IMR-90 (cell line): ENCODE data around the gene CDK7. TPM values are rescaled to one million over a fixed set of nuclear protein-coding genes. Genes with fewer than 3 reads are reported as not detected.

Experiments
- ATAC-seq: fragments of 200-7000 bp; cut with Tn5 transposase; 2 replicates; pipeline ENCODE4 v1.9.1; 2020; ENCODE audit warnings: low read depth, mild to moderate bottlenecking, moderate library complexity
- BruUV-seq: library from RNA; stranded (reverse); fragments of 400-500 nt; replicated peaks from 2 replicates; lab custom pipeline; 2021; lab: Mats Ljungman, UMichigan
- CTCF ChIA-PET: fragments of 300-600 bp; formaldehyde crosslinking; extraction: SDS; loops from one replicate; lab custom pipeline; 2021; ENCODE audit warnings: antibody characterized with exemption; lab: Yijun Ruan, JAX
- POLR2A ChIA-PET: fragments of 300-600 bp; sonication (Branson Sonifier 250); formaldehyde crosslinking; loops from one replicate; lab custom pipeline; 2022; ENCODE audit warnings: antibody characterized with exemption; ENCODE audit not compliant: unreplicated experiment; lab: Charles Lee
- DNase-seq: peaks from one replicate; pipeline ENCODE4 v3.0.0; 2013
- H2AFZ ChIP-seq: replicated peaks from 2 replicates; pipeline ENCODE3; 2013; ENCODE audit warnings: low read length, mild to moderate bottlenecking; ENCODE audit not compliant: poor library complexity
- H2AK5ac ChIP-seq: 2 replicates; pipeline ENCODE4 v1.6.1; 2013; ENCODE audit warnings: low read depth, low read length, inconsistent platforms
- H2AK9ac ChIP-seq: replicated peaks from 2 replicates; pipeline ENCODE3; 2013; ENCODE audit warnings: mild to moderate bottlenecking, low read depth, low read length, moderate library complexity; ENCODE audit not compliant: poor library complexity
- H2BK120ac ChIP-seq: 2 replicates; pipeline ENCODE4 v1.6.1; 2013; ENCODE audit warnings: low read depth, low read length, inconsistent platforms
- H2BK15ac ChIP-seq: 3 replicates; pipeline ENCODE4 v1.6.1; 2013; ENCODE audit warnings: low read depth, low read length, inconsistent platforms
- H2BK20ac ChIP-seq: 2 replicates; pipeline ENCODE4 v1.6.1; 2013; ENCODE audit warnings: low read depth, mild to moderate bottlenecking, inconsistent platforms, low read length, moderate library complexity
- H2BK5ac ChIP-seq: 2 replicates; pipeline ENCODE4 v1.6.1; 2013; ENCODE audit warnings: mild to moderate bottlenecking, low read depth, low read length, inconsistent platforms; ENCODE audit not compliant: poor library complexity, severe bottlenecking
- H3K14ac ChIP-seq: replicated peaks from 2 replicates; pipeline ENCODE4 v1.6.1; 2013; ENCODE audit warnings: low read depth, low read length, inconsistent platforms
- H3K18ac ChIP-seq: 2 replicates; pipeline ENCODE4 v1.6.1; 2013; ENCODE audit warnings: low read depth, low read length, control low read depth
- H3K23ac ChIP-seq: 2 replicates; pipeline ENCODE4 v1.6.1; 2013; ENCODE audit warnings: low read depth, low read length, inconsistent platforms
- H3K27ac ChIP-seq: 2 replicates; pipeline ENCODE4 v1.5.1; 2013; ENCODE audit warnings: mild to moderate bottlenecking, control low read depth, low read length; ENCODE audit not compliant: insufficient read depth
- H3K27me3 ChIP-seq: 2 replicates; pipeline ENCODE4 v1.6.1; 2013; ENCODE audit warnings: low read length; ENCODE audit not compliant: control insufficient read depth, insufficient read depth
- H3K36me3 ChIP-seq: 2 replicates; pipeline ENCODE4 v1.6.1; 2013; ENCODE audit warnings: low read length, mixed read lengths; ENCODE audit not compliant: control insufficient read depth, insufficient read depth
- H3K4ac ChIP-seq: 2 replicates; pipeline ENCODE4 v1.6.1; 2013; ENCODE audit warnings: low read depth, low read length, inconsistent platforms
- H3K4me1 ChIP-seq: 2 replicates; pipeline ENCODE4 v1.6.1; 2013; ENCODE audit warnings: low read length, mixed read lengths; ENCODE audit not compliant: control insufficient read depth, insufficient read depth
- H3K4me2 ChIP-seq: 2 replicates; pipeline ENCODE4 v1.6.1; 2013; ENCODE audit warnings: low read depth, mild to moderate bottlenecking, control low read depth, low read length, moderate library complexity
- H3K4me3 ChIP-seq: 2 replicates; pipeline ENCODE4 v1.5.1; 2013; ENCODE audit warnings: low read depth, mild to moderate bottlenecking, control low read depth, low read length, moderate library complexity; ENCODE audit not compliant: insufficient read depth
- H3K56ac ChIP-seq: 2 replicates; pipeline ENCODE4 v1.6.1; 2013; ENCODE audit warnings: low read length, inconsistent platforms; ENCODE audit not compliant: insufficient read depth; ENCODE audit errors: extremely low read depth
- H3K79me1 ChIP-seq, 2 experiments: 2 replicates each; pipeline ENCODE4 v1.6.1; 2013; ENCODE audit warnings: low read length in 2 of 2, inconsistent platforms in 1 of 2, low read depth in 1 of 2
- H3K9ac ChIP-seq: 2 replicates; pipeline ENCODE4 v1.6.1; 2013; ENCODE audit warnings: low read depth, low read length, control low read depth
- H3K9me1 ChIP-seq: 2 replicates; pipeline ENCODE4 v1.6.1; 2013; ENCODE audit warnings: low read length, inconsistent platforms; ENCODE audit not compliant: insufficient read depth
- H3K9me3 ChIP-seq: 2 replicates; pipeline ENCODE4 v1.6.1; 2013; ENCODE audit warnings: low read length; ENCODE audit not compliant: control insufficient read depth, insufficient read depth
- H4K20me1 ChIP-seq: 2 replicates; pipeline ENCODE4 v1.6.1; 2013; ENCODE audit warnings: low read length, inconsistent platforms; ENCODE audit not compliant: insufficient read depth
- H4K5ac ChIP-seq: 2 replicates; pipeline ENCODE4 v1.6.1; 2013; ENCODE audit warnings: mild to moderate bottlenecking, low read depth, low read length, control low read depth
- H4K8ac ChIP-seq, 2 experiments: 2 replicates each; pipeline ENCODE4 v1.6.1; 2013; ENCODE audit warnings: low read depth in 2 of 2, low read length in 2 of 2, control low read depth in 1 of 2, inconsistent platforms in 1 of 2
- H4K91ac ChIP-seq: 2 replicates; pipeline ENCODE4 v1.6.1; 2013; ENCODE audit warnings: low read depth, low read length, inconsistent platforms; ENCODE audit not compliant: insufficient read depth
- BHLHE40 ChIP-seq: fragments of 150-350 bp; IDR thresholded peaks from 2 replicates; pipeline ENCODE4 v1.6.1; 2016; ENCODE audit warnings: mild to moderate bottlenecking, low read depth, low read length
- CEBPB ChIP-seq: IDR thresholded peaks from 2 replicates; pipeline ENCODE4 v1.6.1; 2012; ENCODE audit warnings: low read depth, low read length, improper control_type of control experiment
- CHD1 ChIP-seq: IDR thresholded peaks from 2 replicates; pipeline ENCODE4 v1.6.1; 2012; ENCODE audit warnings: low read depth, low read length, improper control_type of control experiment
- FOS ChIP-seq: fragments of 150-350 bp; IDR thresholded peaks from 2 replicates; pipeline ENCODE4 v1.6.1; 2016; ENCODE audit warnings: low read depth, low read length
- MAFK ChIP-seq: IDR thresholded peaks from 2 replicates; pipeline ENCODE4 v1.6.1; 2012; ENCODE audit warnings: low read depth, low read length, improper control_type of control experiment
- MAZ ChIP-seq: IDR thresholded peaks from 2 replicates; pipeline ENCODE4 v1.6.1; 2012; ENCODE audit warnings: low read depth, mild to moderate bottlenecking, low read length, improper control_type of control experiment, moderate library complexity, borderline replicate concordance
- MXI1 ChIP-seq: IDR thresholded peaks from 2 replicates; pipeline ENCODE4 v1.6.1; 2012; ENCODE audit warnings: low read depth, mild to moderate bottlenecking, low read length, moderate library complexity, borderline replicate concordance
- NFE2L2 ChIP-seq: fragments of 150-350 bp; IDR thresholded peaks from 2 replicates; pipeline ENCODE4 v1.6.1; 2016; ENCODE audit warnings: low read depth, mild to moderate bottlenecking, low read length
- POLR2A ChIP-seq: IDR thresholded peaks from 2 replicates; pipeline ENCODE4 v1.6.1; 2012; ENCODE audit warnings: mild to moderate bottlenecking, low read depth, low read length
- RAD21 ChIP-seq: IDR thresholded peaks from 2 replicates; pipeline ENCODE4 v1.6.1; 2012; ENCODE audit warnings: low read length, improper control_type of control experiment
- RCOR1 ChIP-seq: IDR thresholded peaks from 2 replicates; pipeline ENCODE4 v1.6.1; 2012; ENCODE audit warnings: mild to moderate bottlenecking, low read length, improper control_type of control experiment; ENCODE audit not compliant: insufficient replicate concordance
- RFX5 ChIP-seq: IDR thresholded peaks from 2 replicates; pipeline ENCODE4 v1.8.0; 2012; ENCODE audit warnings: low read depth, mild to moderate bottlenecking, low read length, moderate library complexity
- SMC3 ChIP-seq: fragments of 150-350 bp; IDR thresholded peaks from 2 replicates; pipeline ENCODE4 v1.6.1; 2016; ENCODE audit warnings: low read depth, mild to moderate bottlenecking, antibody characterized with exemption, low read length, moderate library complexity
- USF2 ChIP-seq: fragments of 150-350 bp; IDR thresholded peaks from 2 replicates; pipeline ENCODE4 v1.6.1; 2017; ENCODE audit warnings: mild to moderate bottlenecking, antibody characterized with exemption, low read length, low read depth
- WGBS, 2 experiments: methylation state at CpG; one replicate each; pipeline versions ENCODE4 v1.1.5 to v1.1.7; 2013; ENCODE audit warnings: missing lambda C conversion rate in 2 of 2; ENCODE audit not compliant: insufficient read length in 1 of 2; ENCODE audit errors: extremely low coverage in 2 of 2; 5-methylcytosine and 5-hydroxymethylcytosine counted together
- dilution Hi-C: fragments of 300-500 bp; cut with HindIII; formaldehyde crosslinking; loops from one replicate; pipeline ENCODE4 v1.14.3; 2018; ENCODE audit warnings: low sequenced_read_pairs; ENCODE audit not compliant: unreplicated experiment
- in situ Hi-C: fragments of 300-500 bp; cut with MboI; formaldehyde crosslinking; loops from 3 replicates; pipeline ENCODE4 v1.14.3; 2019; ENCODE audit warnings: low sequenced_read_pairs, inconsistent platforms, mixed read lengths
- intact Hi-C: fragments of 100-400 bp; cut with micrococcal nuclease; formaldehyde crosslinking; loops from 2 replicates; pipeline ENCODE4 v1.10.0; 2022
- polyA plus RNA-seq, 3 experiments: library from polyadenylated mRNA; depleted of rRNA; stranded (reverse); fragments of >200 nt; gene quantifications; 2 replicates each; pipeline ENCODE4 v1.2.3, GENCODE V29; 2012; ENCODE audit warnings: low replicate concordance in 1 of 3
- total RNA-seq: library from RNA; depleted of rRNA; stranded (reverse); fragments of >200 nt; gene quantifications from 2 replicates; pipeline ENCODE4 v1.2.3, GENCODE V29; 2012
- TF ChIP-seq, protein P1 (sequence below): conservative IDR thresholded peaks from 2 replicates; pipeline ENCODE4 v1.5.1; 2012; ENCODE audit warnings: mild to moderate bottlenecking, low read depth, low read length, improper control_type of control experiment
- TF ChIP-seq, protein P2 (sequence below): fragments of 150-350 bp; IDR thresholded peaks from 2 replicates; pipeline ENCODE4 v1.6.1; 2016; ENCODE audit warnings: low read depth, mild to moderate bottlenecking, low read length, moderate library complexity, borderline replicate concordance

CDK7 gene
- total and polyA plus RNA-seq, 2 of the 4 experiments (the other 2 are of a cell fraction): 59.8 to 65.6 TPM

DNA sequence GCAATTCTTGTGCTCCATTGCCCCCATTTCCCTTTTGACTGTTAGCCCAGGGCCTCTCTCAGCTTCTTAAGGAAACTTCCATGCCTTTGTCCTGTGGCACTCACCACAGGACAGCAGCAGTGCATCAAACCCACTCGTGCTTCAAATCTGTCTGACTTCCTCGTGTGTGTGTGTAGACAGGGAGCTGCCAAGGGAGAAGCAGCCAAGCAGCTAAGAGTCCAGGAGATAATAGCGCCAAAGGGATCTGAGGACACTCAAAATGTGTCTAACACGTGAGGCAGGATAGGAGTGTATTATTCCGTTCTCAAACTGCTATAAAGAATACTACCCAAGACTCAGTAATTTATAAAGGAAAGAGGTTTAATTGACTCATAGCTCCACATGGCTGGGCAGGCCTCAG, 44.8 kb downstream of the CDK7 start:
- no TSS peak for BruUV-seq
- 92% methylated on average over 2 of the region's 5 CpGs; no CpG with 5 or more reads in 1 of the 2 experiments for WGBS, 2 experiments
- Histone ChIP-seq H4K5ac (no peak overlapping the region), H3K56ac (no peak overlapping the region), H2AK5ac (no peak overlapping the region), H2BK120ac (no peak overlapping the region), H2AK9ac (no peak overlapping the region), H2BK15ac (no peak overlapping the region), H3K27me3 (no peaks in the 10 kb centered on the region), H3K9ac (no peak overlapping the region), H2BK20ac (no peak overlapping the region), H2BK5ac (no peak overlapping the region), H3K23ac (no peak overlapping the region), H4K20me1 (no peaks in the 10 kb centered on the region), H3K36me3 (peaks cover 26% of the 10 kb centered on the region), H3K4me2 (no peak overlapping the region), H3K4me3 (no peak overlapping the region), H3K14ac (no peak overlapping the region), H4K8ac (no peak overlapping the region), H3K9me3 (no peaks in the 10 kb centered on the region), H3K27ac (no peak overlapping the region), H3K9me1 (0 out of 2 replicates have a peak, but pooled peaks cover 3% of the 10 kb centered on the region), H4K91ac (no peak overlapping the region), H3K18ac (no peak overlapping the region), H2AFZ (no peak overlapping the region), H3K4me1 (peaks cover 2% of the 10 kb centered on the region; the same call in 1 of the 2 replicates), H3K4ac (no peak overlapping the region), H3K79me1 (peaks cover 6 to 7% of the 10 kb centered on the region in 2 experiments; a peak in 2 of 4 replicates)
- in situ Hi-C loops: no loop called here
- no peak for ATAC-seq
- CTCF ChIA-PET: no interaction called here
- intact Hi-C loops: loop anchor here (10.0 kb wide), 1 partner anchor 185 kb away; the partner anchor contains the start of gene SLC30A5
- DNase-seq: no peak
- dilution Hi-C loops: no loop called here
- TF ChIP-seq CHD1 (no peak), FOS (no peak), RFX5 (no peak), MAZ (no peak), BHLHE40 (no peak), NFE2L2 (no peak), SMC3 (no peak), USF2 (no peak), RCOR1 (no peak), MAFK (no peak), POLR2A (no peak), RAD21 (no peak), CEBPB (no peak), MXI1 (no peak)
- TF ChIP-seq, protein P1, sequence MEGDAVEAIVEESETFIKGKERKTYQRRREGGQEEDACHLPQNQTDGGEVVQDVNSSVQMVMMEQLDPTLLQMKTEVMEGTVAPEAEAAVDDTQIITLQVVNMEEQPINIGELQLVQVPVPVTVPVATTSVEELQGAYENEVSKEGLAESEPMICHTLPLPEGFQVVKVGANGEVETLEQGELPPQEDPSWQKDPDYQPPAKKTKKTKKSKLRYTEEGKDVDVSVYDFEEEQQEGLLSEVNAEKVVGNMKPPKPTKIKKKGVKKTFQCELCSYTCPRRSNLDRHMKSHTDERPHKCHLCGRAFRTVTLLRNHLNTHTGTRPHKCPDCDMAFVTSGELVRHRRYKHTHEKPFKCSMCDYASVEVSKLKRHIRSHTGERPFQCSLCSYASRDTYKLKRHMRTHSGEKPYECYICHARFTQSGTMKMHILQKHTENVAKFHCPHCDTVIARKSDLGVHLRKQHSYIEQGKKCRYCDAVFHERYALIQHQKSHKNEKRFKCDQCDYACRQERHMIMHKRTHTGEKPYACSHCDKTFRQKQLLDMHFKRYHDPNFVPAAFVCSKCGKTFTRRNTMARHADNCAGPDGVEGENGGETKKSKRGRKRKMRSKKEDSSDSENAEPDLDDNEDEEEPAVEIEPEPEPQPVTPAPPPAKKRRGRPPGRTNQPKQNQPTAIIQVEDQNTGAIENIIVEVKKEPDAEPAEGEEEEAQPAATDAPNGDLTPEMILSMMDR: no peak
- TF ChIP-seq, protein P2, sequence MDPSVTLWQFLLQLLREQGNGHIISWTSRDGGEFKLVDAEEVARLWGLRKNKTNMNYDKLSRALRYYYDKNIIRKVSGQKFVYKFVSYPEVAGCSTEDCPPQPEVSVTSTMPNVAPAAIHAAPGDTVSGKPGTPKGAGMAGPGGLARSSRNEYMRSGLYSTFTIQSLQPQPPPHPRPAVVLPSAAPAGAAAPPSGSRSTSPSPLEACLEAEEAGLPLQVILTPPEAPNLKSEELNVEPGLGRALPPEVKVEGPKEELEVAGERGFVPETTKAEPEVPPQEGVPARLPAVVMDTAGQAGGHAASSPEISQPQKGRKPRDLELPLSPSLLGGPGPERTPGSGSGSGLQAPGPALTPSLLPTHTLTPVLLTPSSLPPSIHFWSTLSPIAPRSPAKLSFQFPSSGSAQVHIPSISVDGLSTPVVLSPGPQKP: no peak
- POLR2A ChIA-PET: no interaction called here
